Naive thymus-derived CD8-positive, alpha-beta T cell (primary cell): ENCODE measurements around the gene PHACTR3. TPM values are rescaled to one million over a fixed set of nuclear protein-coding genes. Genes with fewer than 3 reads are reported as not detected.

Experiments used
- ATAC-seq, 2 donors: fragments of 150-1000 bp; cut with Tn5 transposase in 1 of 2; sonication (Bioruptor Pico), chemical (Tn5 transposase) in 1 of 2; 1 replicate in 1 of 2; 2 replicates in 1 of 2; pipeline ENCODE4 v1.10.0; 2021; ENCODE audit warnings: mild to moderate bottlenecking in 2 of 2, moderate library complexity in 2 of 2
- POLR2A ChIA-PET: fragments of 350-600 bp; sonication (Branson Sonifier 250); formaldehyde crosslinking; loops from one replicate; lab custom pipeline; 2021; ENCODE audit warnings: antibody characterized with exemption; lab: Charles Lee
- DNase-seq, 10 donors: peaks; one replicate each; pipeline versions ENCODE4 v3.0.0 to v3.0.0-alpha.2; 2020 to 2022
- H3K27ac Mint-ChIP-seq, 10 donors: one replicate each; pipeline ENCODE4 v1.8.0; 2020 to 2022; ENCODE audit warnings: mild to moderate bottlenecking in 10 of 10, mixed read lengths in 10 of 10, moderate library complexity in 4 of 10, inconsistent platforms in 1 of 10
- H3K27me3 Mint-ChIP-seq, 5 donors: one replicate each; pipeline ENCODE4 v1.8.0; 2021 to 2022; ENCODE audit warnings: mixed read lengths in 5 of 5
- H3K36me3 Mint-ChIP-seq, 3 donors: one replicate each; pipeline ENCODE4 v1.8.0; 2020 to 2022; ENCODE audit warnings: mixed read lengths in 3 of 3, mild to moderate bottlenecking in 2 of 3, inconsistent platforms in 1 of 3
- H3K4me1 Mint-ChIP-seq, 4 donors: one replicate each; pipeline ENCODE4 v1.8.0; 2021 to 2022; ENCODE audit warnings: mixed read lengths in 4 of 4
- H3K4me3 Mint-ChIP-seq, 10 donors: one replicate each; pipeline ENCODE4 v1.8.0; 2020 to 2022; ENCODE audit warnings: mild to moderate bottlenecking in 10 of 10, mixed read lengths in 10 of 10, moderate library complexity in 6 of 10, inconsistent platforms in 1 of 10
- H3K9me3 Mint-ChIP-seq, 9 donors: one replicate each; pipeline ENCODE4 v1.8.0; 2020 to 2022; ENCODE audit warnings: mixed read lengths in 9 of 9, mild to moderate bottlenecking in 3 of 9, inconsistent platforms in 1 of 9, moderate library complexity in 1 of 9
- polyA plus RNA-seq, 3 donors: library from polyadenylated mRNA; unstranded; fragments of 300-500 nt; fragmentation: Illumina TruSeq; gene quantifications; one replicate each; pipeline ENCODE4 v1.2.3, GENCODE V29; 2021
- total RNA-seq, 8 experiments: library from RNA in 2 of 8; stranded (reverse) in 2 of 8; gene quantifications; one replicate each; pipeline ENCODE4 v1.2.3 and lab custom pipeline; 2021 to 2026

PHACTR3 gene
- total and polyA plus RNA-seq, 5 experiments from 2014 or later = not detected

- H3K27ac Mint-ChIP-seq = no peak overlapping the region
- H3K27me3 Mint-ChIP-seq = peaks cover 6 to 50% (median 29%) of the 10 kb centered on the region in 5 donors
- POLR2A ChIA-PET = no interaction called here
- no peak overlapping the region for H3K4me3 Mint-ChIP-seq
- DNase-seq (no peak), ATAC-seq (no peak)
- no peaks in the 10 kb centered on the region for H3K36me3 Mint-ChIP-seq
- peaks cover 0 to 6% (median under 1%) of the 10 kb centered on the region in 4 donors for H3K4me1 Mint-ChIP-seq
- H3K9me3 Mint-ChIP-seq = peaks cover 0 to 7% (median 2%) of the 10 kb centered on the region in 9 donors
Measured at GRCh38 chr20:59718751-59719150, 114.4 kb downstream of the PHACTR3 start.

DNA sequence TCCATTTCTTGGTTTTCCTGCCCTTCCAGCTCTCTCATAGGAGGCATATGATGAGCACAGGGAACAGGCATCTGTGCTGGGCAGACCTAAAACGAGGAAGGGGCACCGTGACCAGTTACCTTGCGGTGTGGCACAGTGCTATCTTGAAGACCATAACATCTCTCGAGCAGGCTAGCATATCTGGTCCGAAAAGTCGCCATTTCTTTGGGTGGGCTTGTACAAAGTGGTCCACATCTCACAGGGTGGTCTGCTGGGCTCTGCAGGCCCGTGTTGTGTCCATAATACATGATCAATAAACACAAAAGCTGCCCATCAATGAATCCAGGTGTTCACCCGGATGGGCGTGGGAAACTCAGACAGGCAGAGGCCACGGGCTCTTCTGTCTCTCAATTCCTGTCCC lies 115.7 kb downstream of the PHACTR3 start:
- Mint-ChIP-seq H3K9me3 (peaks cover 0 to 2% (median 0%) of the 10 kb centered on the region in 9 donors), H3K4me1 (peaks cover 0 to 6% (median 2%) of the 10 kb centered on the region in 4 donors), H3K4me3 (no peak overlapping the region), H3K27ac (no peak overlapping the region), H3K27me3 (peaks cover 9 to 52% (median 29%) of the 10 kb centered on the region in 5 donors), H3K36me3 (no peaks in the 10 kb centered on the region)
- DNase-seq (no peak), ATAC-seq (no peak)
- POLR2A ChIA-PET = no interaction called here

DNA sequence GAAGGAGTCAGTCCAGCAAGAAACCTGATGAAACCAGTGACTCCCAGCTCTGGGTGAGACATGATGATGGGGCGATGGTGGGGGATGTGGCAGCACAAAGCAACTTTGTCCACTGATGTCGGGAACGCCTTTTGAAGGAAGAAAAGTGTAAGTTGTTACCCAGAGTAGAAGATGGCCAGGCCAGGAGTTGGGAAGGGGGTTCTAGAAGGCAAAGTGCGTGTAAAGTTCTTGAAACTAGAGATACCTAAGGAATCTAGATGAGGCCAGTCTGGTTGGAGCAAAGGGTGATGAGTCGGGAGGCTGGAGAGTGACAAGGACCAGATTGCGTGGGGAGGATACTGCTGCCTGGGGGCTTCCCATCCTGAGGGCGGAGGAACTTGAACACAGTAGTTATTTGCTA lies 117.0 kb downstream of the PHACTR3 start:
- H3K27me3 Mint-ChIP-seq = peaks cover 9 to 47% (median 25%) of the 10 kb centered on the region in 5 donors
- no peak overlapping the region for H3K4me3 Mint-ChIP-seq
- H3K9me3 Mint-ChIP-seq = peaks cover 0 to 2% (median 0%) of the 10 kb centered on the region in 9 donors
- H3K4me1 Mint-ChIP-seq = peaks cover 0 to 6% (median 2%) of the 10 kb centered on the region in 4 donors
- no peaks in the 10 kb centered on the region for H3K36me3 Mint-ChIP-seq
- DNase-seq (no peak), ATAC-seq (no peak)
- peak overlapping the region in 1 of 10 donors; percentile 46 for H3K27ac Mint-ChIP-seq
- POLR2A ChIA-PET = no interaction called here

DNA sequence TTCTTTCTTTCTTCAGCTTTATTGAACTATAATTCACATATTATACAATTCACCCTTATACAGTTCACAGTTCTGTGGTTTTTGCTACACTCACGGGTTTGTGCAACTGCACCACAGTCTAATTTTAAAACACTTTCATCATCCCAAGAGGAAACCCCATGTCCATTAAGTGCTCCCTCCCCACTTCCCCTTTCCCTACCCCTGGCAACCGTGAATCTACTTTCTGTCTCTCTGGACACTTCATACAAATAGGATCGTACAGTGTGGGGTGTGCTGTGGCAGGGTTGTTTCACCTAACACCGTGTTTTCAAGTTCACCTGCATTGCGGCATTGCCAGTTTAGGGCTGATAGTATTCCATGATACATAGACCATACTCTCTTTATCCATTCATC lies 118.8 kb downstream of the PHACTR3 start:
- DNase-seq = no peak
- no peaks in the 10 kb centered on the region for H3K36me3 Mint-ChIP-seq
- no peak for ATAC-seq
- peaks cover 0 to 6% (median 2%) of the 10 kb centered on the region in 4 donors for H3K4me1 Mint-ChIP-seq
- no peak overlapping the region for H3K27ac Mint-ChIP-seq
- peaks cover 0 to 2% (median 0%) of the 10 kb centered on the region in 9 donors for H3K9me3 Mint-ChIP-seq
- POLR2A ChIA-PET = no interaction called here
- H3K4me3 Mint-ChIP-seq = no peak overlapping the region
- peaks cover 8 to 34% (median 16%) of the 10 kb centered on the region in 5 donors for H3K27me3 Mint-ChIP-seq

- ATAC-seq (no peak), DNase-seq (no peak)
- Mint-ChIP-seq H3K27ac (no peak overlapping the region), H3K4me3 (no peak overlapping the region), H3K9me3 (peaks cover 0 to 2% (median 0%) of the 10 kb centered on the region in 9 donors), H3K36me3 (no peaks in the 10 kb centered on the region), H3K4me1 (peaks cover 0 to 6% (median 2%) of the 10 kb centered on the region in 4 donors), H3K27me3 (peaks cover 8 to 36% (median 17%) of the 10 kb centered on the region in 5 donors)
- POLR2A ChIA-PET = no interaction called here
Measured at GRCh38 chr20:59723607-59724456, 119.5 kb downstream of the PHACTR3 start.

- no peak overlapping the region for H3K4me3 Mint-ChIP-seq
- H3K27ac Mint-ChIP-seq = no peak overlapping the region
- H3K36me3 Mint-ChIP-seq = no peaks in the 10 kb centered on the region
- DNase-seq (no peak), ATAC-seq (no peak)
- H3K27me3 Mint-ChIP-seq = peaks cover 8 to 41% (median 17%) of the 10 kb centered on the region in 5 donors
- POLR2A ChIA-PET = no interaction called here
- H3K9me3 Mint-ChIP-seq = peaks cover 0 to 2% (median 0%) of the 10 kb centered on the region in 9 donors
- peaks cover 0 to 6% (median 2%) of the 10 kb centered on the region in 4 donors for H3K4me1 Mint-ChIP-seq
Measured at GRCh38 chr20:59724457-59725366, 120.4 kb downstream of the PHACTR3 start.

DNA sequence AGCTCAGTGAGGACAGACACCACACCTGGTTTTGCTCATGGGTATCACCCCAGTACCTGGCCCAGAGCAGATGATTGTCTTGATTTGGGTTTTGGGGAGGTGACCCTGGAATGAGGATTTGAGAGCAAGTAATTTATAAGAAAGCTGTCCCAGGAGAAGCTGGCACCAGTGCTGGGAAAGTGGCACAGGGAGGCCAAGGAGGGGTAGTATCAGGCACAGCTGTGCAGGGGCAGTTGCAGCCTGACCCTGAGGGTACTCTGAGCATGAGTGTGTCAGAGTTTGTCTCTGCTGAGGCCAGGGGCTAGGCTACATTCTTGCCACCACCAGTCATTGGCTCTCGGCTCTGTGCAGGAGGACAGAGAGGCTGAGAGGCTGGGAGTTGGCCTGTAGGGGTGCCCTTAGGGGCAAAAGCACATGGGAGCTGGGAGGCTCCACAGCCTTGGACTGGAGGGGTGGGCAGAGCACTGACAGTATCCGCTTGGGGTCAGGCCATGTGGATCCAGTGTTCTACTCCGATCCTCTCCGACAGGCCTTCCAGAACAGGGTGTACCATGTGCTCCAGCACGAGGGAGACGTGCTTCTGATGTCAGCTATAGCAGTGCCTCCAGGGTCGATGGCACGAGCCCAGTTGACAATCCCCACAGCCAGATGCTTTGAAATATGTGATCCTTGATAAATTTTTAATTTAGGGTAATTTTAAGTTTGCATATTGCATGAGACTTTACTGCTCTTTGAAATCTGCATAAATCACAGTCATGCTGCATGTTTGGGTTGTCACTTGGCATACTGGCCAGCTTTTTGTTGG lies 121.3 kb downstream of the PHACTR3 start:
- no peak for ATAC-seq
- H3K9me3 Mint-ChIP-seq = peaks cover 0 to 2% (median 0%) of the 10 kb centered on the region in 9 donors
- H3K4me1 Mint-ChIP-seq = peaks cover 0 to 6% (median 2%) of the 10 kb centered on the region in 4 donors
- POLR2A ChIA-PET = no interaction called here
- no peak for DNase-seq
- H3K4me3 Mint-ChIP-seq = no peak overlapping the region
- H3K27me3 Mint-ChIP-seq = peaks cover 6 to 36% (median 17%) of the 10 kb centered on the region in 5 donors
- no peak overlapping the region for H3K27ac Mint-ChIP-seq
- H3K36me3 Mint-ChIP-seq = no peaks in the 10 kb centered on the region

GRCh38 chr20:59726281-59726595 lies 121.9 kb downstream of the PHACTR3 start:
- H3K36me3 Mint-ChIP-seq = no peaks in the 10 kb centered on the region
- DNase-seq (no peak), ATAC-seq (no peak)
- POLR2A ChIA-PET = no interaction called here
- H3K27me3 Mint-ChIP-seq = peaks cover 6 to 31% (median 14%) of the 10 kb centered on the region in 5 donors
- H3K27ac Mint-ChIP-seq = no peak overlapping the region
- H3K9me3 Mint-ChIP-seq = peaks cover 0 to 2% (median 0%) of the 10 kb centered on the region in 9 donors
- H3K4me3 Mint-ChIP-seq = no peak overlapping the region
- H3K4me1 Mint-ChIP-seq = peaks cover 0 to 6% (median 2%) of the 10 kb centered on the region in 4 donors

GRCh38 chr20:59728722-59729430 lies 124.5 kb downstream of the PHACTR3 start:
- POLR2A ChIA-PET = no interaction called here
- ATAC-seq (no peak), DNase-seq (no peak)
- Mint-ChIP-seq H3K9me3 (peaks cover 0 to 2% (median 0%) of the 10 kb centered on the region in 9 donors), H3K27me3 (peaks cover 6 to 24% (median 9%) of the 10 kb centered on the region in 5 donors), H3K4me3 (no peak overlapping the region), H3K4me1 (peaks cover 0 to 1% (median 0%) of the 10 kb centered on the region in 4 donors), H3K27ac (no peak overlapping the region), H3K36me3 (no peaks in the 10 kb centered on the region)

DNA sequence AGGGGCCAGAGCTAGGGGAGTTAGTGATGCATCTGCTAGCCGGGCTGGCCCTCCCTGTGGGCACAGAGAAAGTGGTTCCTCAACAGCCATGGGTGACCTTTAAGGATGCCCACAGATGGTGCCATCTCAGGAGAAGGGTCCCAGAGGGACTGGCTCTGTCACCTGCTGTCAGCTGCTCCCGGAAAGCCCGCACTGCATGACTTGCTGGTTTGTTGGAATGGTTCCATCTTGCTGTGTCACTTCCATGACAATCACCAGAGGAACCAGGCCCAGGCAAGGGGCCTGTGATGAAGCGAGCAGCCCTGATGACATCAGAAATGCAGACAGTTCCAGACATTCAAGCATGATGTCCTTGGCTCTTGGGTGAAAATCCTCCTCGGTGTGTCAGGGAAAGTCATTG lies 125.2 kb downstream of the PHACTR3 start:
- POLR2A ChIA-PET = no interaction called here
- Mint-ChIP-seq H3K4me3 (no peak overlapping the region), H3K36me3 (no peaks in the 10 kb centered on the region), H3K27ac (no peak overlapping the region), H3K9me3 (no peaks in the 10 kb centered on the region), H3K27me3 (peaks cover 6 to 24% (median 7%) of the 10 kb centered on the region in 5 donors), H3K4me1 (peaks cover 0 to 1% (median 0%) of the 10 kb centered on the region in 4 donors)
- ATAC-seq = no peak
- no peak for DNase-seq

DNA sequence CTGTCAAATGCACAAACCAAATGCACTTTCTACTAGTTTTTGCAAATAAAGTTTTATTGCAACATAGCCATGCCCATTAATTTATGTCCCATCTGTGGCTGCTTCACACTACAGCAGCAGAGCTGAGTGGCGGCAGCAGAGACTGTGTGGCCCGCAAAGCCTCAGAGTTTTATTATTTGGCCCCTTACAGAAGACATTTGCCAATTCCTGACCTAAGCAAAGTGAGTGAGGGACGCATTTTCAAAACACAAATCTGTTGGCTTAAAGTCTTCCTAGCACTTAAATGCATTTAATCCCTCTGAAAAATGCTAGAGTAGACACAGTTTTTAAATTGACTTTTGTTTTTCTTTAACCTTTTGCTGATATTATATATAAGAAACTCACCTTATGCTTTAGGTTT lies 126.4 kb downstream of the PHACTR3 start:
- Mint-ChIP-seq H3K4me3 (no peak overlapping the region), H3K27me3 (peaks cover 5 to 15% (median 7%) of the 10 kb centered on the region in 5 donors), H3K27ac (no peak overlapping the region), H3K9me3 (no peaks in the 10 kb centered on the region), H3K4me1 (no peaks in the 10 kb centered on the region), H3K36me3 (no peaks in the 10 kb centered on the region)
- ATAC-seq (no peak), DNase-seq (no peak)
- POLR2A ChIA-PET = no interaction called here

GRCh38 chr20:59731376-59731775 lies 127.0 kb downstream of the PHACTR3 start:
- POLR2A ChIA-PET = no interaction called here
- Mint-ChIP-seq H3K36me3 (no peaks in the 10 kb centered on the region), H3K27ac (no peak overlapping the region), H3K4me3 (no peak overlapping the region), H3K27me3 (peaks cover 6 to 13% (median 7%) of the 10 kb centered on the region in 5 donors), H3K9me3 (no peaks in the 10 kb centered on the region), H3K4me1 (no peaks in the 10 kb centered on the region)
- ATAC-seq (no peak), DNase-seq (no peak)
